Mesenteric fat pad (tissue), 1 donor: ENCODE data around the gene FGGY. TPM values are rescaled to one million over a fixed set of nuclear protein-coding genes. Genes with fewer than 3 reads are reported as not detected.

Experiments used
- DNase-seq: peaks from one replicate; pipeline ENCODE4 v3.0.0-alpha.2; 2020; ENCODE audit warnings: low spot score
- microRNA-seq: library from miRNA; unstranded; fragments of <30 nt; microRNA quantifications from one replicate; pipeline ENCODE4 v1.2.0, GENCODE V29; 2020; ENCODE audit warnings: borderline number of aligned reads
- total RNA-seq: library from RNA; stranded (reverse); fragmentation: NEBNext Ultra II Directional; extraction: Animal tissue kit (Norgen Biotek cat#: 25700); gene quantifications from one replicate; pipeline ENCODE4 v1.2.1, GENCODE V29; 2021
- donor health status: DM: yes; HTN: yes; CAD: no.

Gene FGGY
- total RNA-seq, 1 donor from 2014 or later = 13.8 TPM

DNA sequence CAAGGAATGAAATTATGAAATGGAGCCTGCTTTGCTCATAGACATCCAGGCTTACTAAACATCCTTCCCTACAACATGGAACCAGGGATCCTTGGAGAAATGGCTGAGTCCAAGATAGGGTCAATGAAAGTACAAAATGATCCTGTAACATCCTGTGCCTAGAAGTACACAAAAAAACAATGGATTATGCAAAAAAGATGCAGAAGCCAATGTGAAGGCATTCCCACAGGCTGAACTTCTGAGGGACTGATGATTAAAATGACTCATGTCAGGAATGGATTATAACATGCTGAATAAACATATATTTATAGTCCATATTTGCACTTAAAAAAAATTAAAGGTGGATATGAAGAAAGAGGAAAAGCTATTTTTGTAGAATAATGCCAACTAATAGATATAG lies 507.4 kb downstream of the FGGY start:
- DNase-seq = no peak

DNA sequence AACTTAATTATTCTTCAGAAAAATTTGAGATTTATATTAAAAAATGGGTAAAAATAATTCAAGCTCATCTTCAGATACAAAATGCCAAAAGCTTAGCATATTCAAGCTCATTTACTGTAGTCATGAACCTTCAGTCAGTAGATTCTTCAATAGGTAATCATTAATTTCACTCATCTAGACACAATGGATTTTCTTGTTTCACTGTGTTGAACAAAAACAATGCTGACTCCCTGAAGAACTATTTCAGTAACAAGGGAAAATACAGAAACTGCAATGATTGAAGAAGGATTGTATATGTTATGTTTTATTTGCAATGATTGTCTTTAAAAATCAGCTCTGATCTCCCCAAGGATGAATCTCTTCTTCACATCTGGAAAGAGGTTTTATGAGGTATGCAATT lies 508.7 kb downstream of the FGGY start:
- no peak for DNase-seq

Small RNAs within 50 kb of the gene (microRNA-seq; reads per million reads assigned to microRNA genes)
- not detected for gene MIR4711
